ENCODE data around the gene MAP3K5. TPM values are rescaled to one million over a fixed set of nuclear protein-coding genes. Genes with fewer than 3 reads are reported as not detected.

The MAP3K5 gene
- polyA plus RNA-seq, 4 donors, result 2.9 to 8.2 (median 7.1) TPM

DNA sequence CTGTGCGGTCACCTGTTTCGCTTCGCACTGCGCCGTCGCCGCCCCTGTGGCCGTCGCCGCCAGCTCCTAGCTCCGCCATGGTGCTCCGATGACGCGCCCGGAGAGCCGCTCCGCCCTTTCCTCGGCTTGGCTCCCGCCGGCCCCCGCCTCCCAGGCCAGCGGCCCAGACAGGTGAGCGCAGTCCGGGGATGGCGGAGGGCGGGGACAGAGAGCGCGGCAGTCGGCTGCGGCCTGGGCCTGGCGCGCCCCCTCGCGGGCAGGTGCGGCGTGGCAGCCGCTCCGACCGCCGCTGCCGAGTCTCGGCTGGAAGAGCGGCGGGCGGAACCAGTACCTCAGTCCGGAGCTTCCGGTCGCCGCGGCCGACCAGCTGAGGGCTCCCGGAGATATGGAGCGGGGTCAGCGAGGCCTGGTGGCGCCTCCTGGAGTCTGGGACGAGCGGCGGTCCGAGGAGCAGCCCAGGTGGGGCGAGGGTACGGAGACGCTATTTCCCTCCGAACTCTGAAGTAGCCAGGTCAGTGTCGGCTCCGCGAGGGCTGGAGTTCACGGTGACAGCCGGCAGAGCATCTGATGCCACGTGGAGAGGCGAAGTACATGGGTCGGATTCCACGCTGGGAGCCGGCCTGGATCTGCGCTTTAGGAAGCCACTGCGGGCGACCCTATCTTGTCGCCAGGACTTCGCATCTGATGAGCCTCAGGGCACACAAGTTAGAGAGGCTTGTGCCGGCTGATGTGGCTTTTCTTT lies 241.8 kb downstream of the MAP3K5 start, which contains the start of gene MAP7:
Gene MAP7 (minus strand): TSS at position 93 of the 742 bp plus-strand sequence. CDS start 14 bp downstream, at position 79.
- DNase-seq (ENCODE audit: low read depth in 4 of 4, low spot score in 3 of 4), result peak in 1 of 4 donors; percentile 63

DNA sequence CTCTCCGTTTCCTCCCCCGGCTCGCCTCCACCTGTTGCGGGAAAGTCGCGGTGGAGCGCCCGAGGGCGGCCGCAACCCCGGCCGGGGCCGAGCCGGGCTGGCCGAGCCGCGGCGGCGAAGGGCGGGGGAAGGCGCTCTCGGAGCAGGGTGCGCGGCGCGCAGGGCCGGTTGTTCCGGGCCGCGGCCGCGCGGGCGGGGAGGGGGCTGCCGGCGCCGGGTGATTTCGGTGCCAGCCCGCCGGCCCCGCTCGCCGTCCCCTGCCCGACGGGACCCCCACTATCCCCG lies 242.3 kb downstream of the MAP3K5 start:
- no peak for DNase-seq (ENCODE audit: low read depth in 4 of 4, low spot score in 3 of 4)

DNA sequence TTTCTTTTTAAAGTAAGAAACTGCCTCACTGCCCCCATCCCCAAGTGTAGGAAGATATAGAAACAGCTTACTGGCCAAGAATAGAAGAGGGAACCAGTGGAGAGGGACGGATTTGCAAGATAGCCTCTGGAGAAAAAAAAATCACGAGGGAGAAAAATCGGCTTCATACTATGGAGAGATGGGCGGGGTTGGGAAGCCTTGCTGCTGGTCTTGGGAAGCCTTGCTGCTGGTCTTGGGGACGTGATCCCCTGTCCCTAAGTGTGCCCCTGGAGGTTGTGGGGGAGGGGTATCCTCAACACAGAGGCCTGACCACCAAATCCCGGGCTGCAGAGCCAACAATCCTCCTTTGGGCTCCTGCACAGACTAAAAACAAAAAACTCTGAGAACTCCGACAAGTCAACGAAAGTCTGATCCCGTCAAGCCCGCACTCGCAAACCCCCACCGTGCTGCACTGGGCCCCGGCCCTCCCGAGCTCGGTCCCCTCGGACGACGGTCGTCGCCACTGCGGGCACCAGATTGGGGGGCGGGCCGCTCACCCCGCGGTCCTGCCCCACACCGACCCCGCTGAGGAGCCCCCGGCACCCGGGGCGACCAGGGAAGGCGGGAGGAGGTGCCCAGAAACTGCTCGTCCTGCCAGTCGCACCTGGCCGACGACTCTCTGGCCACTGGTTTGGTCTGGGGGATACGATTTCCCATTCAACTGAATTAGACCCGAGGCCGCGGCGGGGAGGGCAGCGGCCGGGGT lies 242.8 kb downstream of the MAP3K5 start:
- DNase-seq (ENCODE audit: low read depth in 4 of 4, low spot score in 3 of 4), result peak in 1 of 4 donors; percentile 15

DNA sequence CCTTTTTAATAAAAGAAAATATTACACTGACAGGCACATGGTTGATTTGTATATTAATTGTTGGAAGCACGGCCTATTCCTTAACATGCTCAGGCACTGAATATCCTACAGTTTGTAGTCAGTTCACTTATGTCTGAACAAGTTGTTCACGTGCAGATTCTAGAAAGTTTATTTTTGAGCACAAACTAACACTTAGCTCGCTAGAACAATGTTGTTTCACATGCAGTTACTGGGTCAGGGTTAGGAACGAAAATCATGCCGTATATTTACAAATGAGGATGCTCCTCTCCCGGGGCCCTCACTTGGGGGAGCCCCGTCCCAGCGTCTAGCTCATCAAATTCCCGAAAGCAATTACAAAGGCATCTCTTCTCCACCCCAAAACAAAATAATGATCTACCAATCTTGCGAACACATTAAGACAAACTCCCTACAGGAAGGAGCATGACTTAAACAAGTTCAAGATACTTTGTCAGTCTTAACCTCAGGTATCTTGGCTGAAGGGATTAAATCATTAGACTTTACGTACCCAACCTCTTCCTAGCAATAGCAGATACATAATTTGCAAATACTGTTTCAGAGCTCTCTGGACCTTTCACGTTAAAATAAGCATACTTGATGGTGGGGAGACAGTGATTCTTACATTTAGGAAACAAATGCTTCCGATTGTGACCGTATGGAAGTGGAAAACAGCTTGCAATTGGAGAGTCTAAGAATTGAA lies 243.5 kb downstream of the MAP3K5 start:
- DNase-seq (ENCODE audit: low read depth in 4 of 4, low spot score in 3 of 4), result no peak

DNA sequence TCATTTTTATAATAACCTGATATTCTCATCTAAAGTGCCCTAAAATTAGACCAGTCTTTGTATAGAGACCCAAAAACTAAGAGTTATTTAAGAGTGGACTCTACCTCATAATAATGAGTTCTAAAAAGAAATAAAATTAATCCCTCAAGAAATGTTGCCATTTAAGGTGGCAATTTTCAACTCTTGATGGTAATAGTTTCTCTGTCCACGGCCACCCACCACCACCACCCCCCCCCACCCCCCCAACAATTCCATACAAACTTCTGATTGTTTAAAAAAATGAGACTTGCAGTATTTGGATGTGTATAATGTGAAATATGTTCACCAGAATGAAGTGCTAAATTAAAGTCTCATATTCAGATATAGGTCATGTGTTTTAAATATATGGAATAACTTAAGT lies 244.4 kb downstream of the MAP3K5 start:
- no peak for DNase-seq (ENCODE audit: low read depth in 4 of 4, low spot score in 3 of 4)

DNA sequence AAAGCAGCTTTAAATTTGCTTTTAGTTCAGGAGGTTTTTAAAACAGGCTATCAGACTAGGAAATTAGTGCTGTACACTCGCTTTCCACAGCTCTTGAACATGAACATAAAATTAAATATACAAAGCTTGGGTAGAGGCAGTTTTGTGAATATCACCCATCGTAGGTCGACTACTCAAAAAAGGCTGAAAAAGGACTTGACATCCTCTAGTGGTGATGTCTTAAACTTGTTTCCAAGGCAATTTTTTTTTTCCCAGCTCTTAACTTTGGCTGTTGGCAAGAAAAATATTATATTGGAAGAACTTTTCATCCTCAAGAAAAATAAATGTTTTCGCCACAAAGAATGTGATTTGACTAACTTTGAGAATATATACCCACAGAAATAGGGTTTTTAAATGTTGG lies 244.9 kb downstream of the MAP3K5 start:
- peak in 1 of 4 donors; percentile 15 for DNase-seq (ENCODE audit: low read depth in 4 of 4, low spot score in 3 of 4)

DNA sequence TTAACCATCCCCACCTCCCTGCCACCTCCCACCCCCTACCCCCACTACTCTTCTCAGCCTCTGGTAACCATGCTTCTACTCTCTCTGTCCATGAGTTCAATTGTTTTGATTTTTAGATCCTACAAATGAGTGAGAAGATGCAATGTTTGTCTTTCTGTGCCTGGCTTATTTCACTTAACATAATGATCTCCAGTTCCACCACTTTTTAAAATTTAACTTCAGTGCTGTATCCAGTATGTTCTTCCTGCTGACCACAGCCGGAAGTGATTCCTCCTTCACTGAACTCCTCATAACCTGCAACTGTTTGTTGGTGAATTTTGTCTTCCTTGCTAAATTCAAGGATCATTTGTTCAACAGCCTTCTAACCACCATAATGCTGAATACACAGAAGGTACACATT lies 245.9 kb downstream of the MAP3K5 start:
- no peak for DNase-seq (ENCODE audit: low read depth in 4 of 4, low spot score in 3 of 4)

DNA sequence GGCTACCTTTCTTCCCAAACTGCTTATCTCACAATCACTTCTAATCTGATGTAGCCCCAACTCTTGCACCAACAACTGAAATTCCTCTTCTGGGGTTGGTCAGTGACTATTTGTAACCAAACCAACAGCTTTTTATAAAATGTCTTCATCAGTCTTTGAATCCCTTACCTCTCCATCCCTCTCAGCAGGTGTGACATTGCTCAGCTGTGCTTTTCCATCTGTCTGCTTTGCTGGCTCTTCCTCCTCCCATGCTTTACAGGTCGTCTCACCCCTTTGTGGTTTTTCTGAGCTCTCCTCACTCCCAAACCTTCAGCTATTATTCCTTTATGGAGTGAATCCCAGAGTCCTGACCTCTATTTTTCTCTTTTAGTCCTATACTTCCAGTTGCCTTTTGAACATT lies 248.0 kb downstream of the MAP3K5 start:
- DNase-seq (ENCODE audit: low read depth in 4 of 4, low spot score in 3 of 4), result no peak

DNA sequence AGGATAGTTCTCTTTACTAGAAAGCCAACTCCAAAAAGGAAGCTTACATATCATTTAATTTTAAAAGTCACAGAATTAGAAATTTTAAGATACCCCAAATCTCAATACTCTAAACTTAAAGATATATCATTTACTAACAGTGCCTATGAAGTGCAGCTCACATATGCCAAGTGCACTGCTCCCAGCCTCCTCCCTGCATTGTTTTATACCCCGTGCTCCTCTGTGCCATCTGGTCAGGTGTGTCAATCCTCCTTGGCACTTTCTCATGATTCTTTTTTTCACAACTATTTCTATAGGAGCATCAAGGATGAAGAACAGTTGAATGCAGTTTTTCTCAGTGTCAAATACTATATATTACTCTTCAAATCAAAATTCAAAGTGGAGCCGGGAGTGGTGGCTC lies 250.9 kb downstream of the MAP3K5 start:
- no peak for DNase-seq (ENCODE audit: low read depth in 4 of 4, low spot score in 3 of 4)

DNA sequence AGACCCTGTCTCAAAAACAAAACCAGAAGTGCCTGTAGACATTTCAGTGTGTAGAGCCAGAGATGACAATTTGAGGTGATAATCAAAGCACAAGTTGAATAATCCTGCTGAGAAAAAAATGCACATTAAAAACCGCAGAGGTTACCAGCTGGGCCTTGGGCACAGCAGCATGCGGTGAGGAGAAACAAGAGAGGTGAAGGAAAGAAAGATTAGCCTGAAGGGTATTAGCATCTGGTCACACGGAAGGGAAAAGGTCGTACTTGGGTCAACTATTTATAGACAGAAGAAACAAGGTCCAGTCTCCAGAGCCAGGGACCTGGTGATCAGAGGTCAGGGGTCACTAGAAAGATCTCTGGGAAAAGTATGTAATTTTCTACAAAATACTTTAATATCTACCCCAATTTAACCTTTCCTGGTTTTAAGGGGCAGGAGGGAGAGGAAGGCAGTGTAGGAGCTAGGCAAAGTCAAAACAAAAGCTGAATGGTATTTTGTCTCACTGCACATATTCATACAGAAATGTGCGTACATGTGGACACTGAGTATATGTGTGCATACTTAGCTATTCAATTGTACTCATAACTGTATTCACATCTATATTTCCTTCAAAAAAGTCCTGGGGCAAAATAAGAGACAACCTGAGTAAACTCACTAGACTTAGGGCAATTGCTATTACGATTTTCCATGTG lies 252.2 kb downstream of the MAP3K5 start:
- DNase-seq (ENCODE audit: low read depth in 4 of 4, low spot score in 3 of 4), result no peak

DNA sequence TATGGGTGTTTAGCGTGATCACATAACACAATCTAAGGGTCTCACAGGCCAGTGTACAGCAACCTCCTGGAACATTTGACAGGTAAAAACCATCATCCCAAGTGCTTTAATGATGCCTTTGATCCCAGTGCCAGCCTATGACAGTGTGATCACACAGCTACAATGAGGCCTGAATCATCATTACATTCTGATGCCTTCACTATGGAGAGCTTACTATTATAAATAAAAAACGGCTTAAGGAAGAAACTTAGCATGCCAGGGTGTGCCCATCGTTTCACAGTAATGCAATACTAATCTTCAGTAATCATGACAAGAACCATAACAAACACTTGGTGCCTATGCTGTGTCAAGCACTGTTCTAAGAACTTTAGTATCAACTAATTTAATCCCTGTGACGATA lies 253.4 kb downstream of the MAP3K5 start:
- DNase-seq (ENCODE audit: low read depth in 4 of 4, low spot score in 3 of 4), result no peak

DNA sequence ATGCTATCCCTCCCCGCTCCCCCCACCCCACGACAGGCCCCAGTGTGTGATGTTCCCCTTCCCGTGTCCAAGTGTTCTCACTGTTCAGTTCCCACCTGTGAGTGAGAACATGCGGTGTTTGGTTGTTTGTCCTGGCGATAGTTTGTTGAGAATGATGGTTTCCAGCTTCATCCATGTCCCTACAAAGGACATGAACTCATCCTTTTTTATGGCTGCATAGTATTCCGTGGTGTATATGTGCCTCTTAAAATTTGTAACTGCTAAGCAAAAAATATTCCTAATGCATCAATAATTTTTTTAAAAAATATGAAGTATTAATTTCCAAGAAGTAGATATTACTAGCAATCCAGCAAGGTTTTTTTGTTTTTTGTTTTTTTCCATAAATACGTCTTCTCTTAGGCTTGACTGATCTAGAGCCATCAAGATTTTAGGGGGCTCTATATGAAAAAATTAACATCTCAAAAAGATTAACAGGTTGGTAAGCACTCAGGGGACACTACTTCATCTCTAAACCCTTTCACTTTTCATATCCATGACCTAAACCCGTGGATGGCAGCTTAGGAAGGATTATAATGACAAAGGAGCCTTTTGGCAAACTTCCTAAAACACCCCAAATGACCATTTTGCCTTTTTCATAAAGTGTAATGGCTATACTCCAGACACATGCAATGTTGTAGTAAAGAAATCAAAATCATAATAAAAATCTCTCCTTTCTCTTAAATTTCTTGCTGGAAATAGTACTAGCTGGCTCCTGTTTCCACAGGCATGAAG lies 256.2 kb downstream of the MAP3K5 start:
- no peak for DNase-seq (ENCODE audit: low read depth in 4 of 4, low spot score in 3 of 4)

DNA sequence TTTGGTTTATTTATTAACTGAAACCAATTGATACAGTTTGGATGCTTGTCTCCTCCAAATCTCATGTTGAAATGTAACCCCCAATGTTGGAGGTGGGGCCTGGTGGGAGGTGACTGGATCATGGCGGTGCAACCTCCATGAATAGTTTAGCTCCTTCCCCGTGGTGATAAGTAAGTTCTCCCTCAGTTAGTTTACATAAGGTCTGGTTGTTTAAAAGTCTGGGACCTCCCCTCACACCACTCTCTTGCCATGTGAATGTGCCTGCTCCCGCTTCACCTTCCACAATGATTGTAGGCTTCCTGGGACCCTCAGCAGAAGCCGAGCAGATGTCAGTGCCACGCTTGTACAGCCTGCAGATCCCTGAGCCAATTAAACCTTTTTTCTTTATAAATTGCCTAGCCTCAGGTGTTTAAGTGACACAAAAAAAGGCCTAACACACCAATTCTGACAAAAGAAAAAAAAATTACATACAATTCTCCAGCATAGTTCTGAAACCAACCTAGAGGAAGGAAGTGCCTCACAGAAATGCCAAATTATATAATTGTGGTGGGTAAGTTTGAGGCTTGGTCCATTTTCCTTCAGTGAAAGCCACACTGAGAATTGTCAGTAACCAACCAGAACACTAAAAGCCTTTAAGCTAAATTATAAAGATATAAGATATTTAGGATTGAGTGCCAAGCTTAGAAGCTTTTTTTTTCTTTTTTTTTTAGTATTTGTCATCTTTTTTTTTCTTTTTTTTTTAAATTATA lies 257.1 kb downstream of the MAP3K5 start:
- no peak for DNase-seq (ENCODE audit: low read depth in 4 of 4, low spot score in 3 of 4)

DNA sequence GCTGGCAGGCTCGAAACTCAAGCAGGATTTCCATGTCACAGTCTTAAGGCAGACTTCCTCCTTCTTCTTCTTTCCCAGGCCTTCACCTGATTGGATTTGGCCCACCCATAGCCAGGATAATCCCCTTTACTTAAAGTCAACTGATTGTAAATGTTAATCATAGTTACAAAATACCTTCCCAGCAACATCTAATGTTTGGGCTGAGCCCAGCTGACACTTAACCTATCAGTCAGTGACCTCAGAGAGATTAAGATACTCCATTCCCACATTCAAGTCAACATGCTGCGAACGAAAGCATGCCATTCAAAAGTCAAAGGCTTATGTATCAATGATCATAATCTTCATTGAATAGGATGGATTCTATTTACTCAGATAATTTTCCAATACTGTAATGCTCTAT lies 258.0 kb downstream of the MAP3K5 start:
- no peak for DNase-seq (ENCODE audit: low read depth in 4 of 4, low spot score in 3 of 4)

DNA sequence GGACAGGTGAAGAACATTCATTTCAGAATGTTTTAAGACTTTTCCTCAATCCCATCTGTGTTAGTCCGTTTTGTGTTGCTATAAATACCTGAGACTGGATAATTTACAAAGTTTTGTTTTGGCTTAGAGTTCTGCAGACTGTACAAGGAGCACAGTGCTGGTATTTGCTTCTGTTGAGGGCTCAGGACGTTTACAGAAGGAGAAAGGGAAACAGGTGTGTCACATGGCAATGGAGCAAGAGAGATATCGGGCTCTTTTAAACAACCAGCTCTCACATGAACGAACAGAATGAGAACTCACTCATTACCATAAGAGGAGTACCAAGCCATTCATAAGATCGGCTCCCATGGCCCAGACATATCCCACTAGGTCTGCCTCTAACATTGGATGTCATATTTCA lies 258.8 kb downstream of the MAP3K5 start:
- no peak for DNase-seq (ENCODE audit: low read depth in 4 of 4, low spot score in 3 of 4)

DNA sequence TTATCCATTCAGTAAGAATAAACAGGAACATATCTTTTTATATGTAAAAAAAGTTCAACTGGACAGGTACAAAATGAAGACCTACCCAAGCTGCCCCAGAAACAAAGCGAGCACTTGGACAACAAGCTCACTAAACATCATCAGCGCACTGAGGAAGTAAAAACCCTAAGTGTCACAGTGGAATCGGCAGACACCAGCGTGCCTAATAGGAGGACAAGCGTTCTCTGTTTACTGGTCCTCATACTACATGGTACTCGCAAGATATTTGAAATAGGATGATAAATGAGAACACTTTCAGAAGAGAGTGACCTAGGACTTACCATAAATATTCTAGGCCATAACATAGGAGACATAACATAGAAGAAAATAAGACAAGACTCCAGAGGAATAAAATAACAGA lies 260.2 kb downstream of the MAP3K5 start:
- no peak for DNase-seq (ENCODE audit: low read depth in 4 of 4, low spot score in 3 of 4)

DNA sequence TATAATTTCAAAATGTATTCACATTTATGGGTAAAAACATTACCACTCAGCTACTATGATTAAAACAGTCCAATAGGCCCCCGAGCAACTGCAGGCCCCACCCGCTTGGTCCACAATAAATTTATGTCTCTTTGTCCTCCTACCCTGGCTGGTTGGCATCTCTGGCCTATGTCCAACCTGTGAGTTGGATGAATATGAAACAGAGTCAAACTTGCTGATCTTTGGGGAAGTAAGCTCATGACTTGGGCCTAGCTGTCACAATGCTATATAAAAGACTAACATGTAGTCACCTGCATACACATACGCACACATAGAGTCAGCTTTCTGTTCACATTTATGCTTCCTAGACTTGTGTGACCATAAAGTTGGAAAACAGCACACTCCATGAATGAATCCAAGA lies 262.6 kb downstream of the MAP3K5 start:
- DNase-seq (ENCODE audit: low read depth in 4 of 4, low spot score in 3 of 4), result no peak

DNA sequence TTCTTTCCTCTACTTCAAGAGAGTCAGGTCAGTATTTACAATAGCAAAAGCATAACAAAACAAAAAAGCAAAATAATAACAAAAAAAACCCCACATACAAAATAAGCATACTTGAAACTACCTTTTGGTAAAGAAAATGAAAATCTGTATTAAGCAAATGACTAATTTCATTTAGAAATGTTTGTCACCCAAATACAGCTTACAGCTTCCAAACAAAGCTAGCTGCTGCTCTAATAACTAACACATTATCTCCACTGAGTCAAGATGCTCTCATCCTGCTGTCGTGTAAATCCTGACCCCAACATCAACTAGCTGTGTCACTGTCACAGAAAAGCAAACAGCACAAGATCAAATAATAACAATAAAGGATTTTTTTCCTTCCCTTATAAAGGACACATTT lies 263.8 kb downstream of the MAP3K5 start:
- no peak for DNase-seq (ENCODE audit: low read depth in 4 of 4, low spot score in 3 of 4)

DNA sequence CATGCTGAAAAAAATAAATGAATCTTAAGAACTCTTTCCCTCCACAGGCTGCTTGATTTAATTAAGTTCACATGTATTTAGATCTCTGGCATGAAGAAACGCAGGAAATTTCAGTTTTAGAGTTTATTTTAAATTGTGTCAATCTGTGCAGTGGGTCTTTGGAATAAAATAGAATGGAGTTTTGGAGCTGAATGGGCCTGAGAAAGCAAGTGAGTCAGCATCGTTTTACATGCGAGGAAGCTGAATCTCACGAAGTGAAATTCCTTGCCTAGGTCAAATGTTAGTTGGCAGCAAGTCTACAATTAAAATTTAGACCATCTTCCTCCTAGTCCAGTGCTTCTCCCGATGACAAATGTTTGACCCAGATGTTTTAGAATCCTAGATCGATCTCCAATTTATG lies 264.4 kb downstream of the MAP3K5 start:
- DNase-seq (ENCODE audit: low read depth in 4 of 4, low spot score in 3 of 4), result no peak

DNA sequence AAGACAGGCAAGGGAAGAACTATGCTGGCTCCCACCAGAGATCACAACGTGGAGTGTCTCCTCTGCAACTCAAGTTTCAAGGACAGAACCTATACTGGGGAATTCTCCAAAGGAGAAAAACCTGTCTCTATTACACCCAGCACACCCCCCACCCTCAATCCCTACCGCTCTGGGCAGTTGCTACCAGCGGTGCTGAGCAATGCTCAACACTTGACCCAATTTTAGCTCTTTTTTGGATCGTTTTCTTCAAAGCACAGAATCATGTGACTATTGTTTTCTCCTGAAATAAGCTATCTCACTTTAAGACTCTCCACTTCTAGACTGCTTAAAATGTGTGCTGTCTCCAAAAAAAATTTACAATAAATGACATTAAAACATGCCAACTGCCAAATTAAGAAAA lies 265.3 kb downstream of the MAP3K5 start:
- DNase-seq (ENCODE audit: low read depth in 4 of 4, low spot score in 3 of 4), result no peak
